GM21786 (cell line): ENCODE data around the gene BCS1L.

Experiments used
- ATAC-seq: cut with Tn5 transposase; IDR thresholded peaks from one replicate; pipeline ENCODE4 v1.9.1; 2021; ENCODE audit not compliant: unreplicated experiment

Gene BCS1L, protein sequence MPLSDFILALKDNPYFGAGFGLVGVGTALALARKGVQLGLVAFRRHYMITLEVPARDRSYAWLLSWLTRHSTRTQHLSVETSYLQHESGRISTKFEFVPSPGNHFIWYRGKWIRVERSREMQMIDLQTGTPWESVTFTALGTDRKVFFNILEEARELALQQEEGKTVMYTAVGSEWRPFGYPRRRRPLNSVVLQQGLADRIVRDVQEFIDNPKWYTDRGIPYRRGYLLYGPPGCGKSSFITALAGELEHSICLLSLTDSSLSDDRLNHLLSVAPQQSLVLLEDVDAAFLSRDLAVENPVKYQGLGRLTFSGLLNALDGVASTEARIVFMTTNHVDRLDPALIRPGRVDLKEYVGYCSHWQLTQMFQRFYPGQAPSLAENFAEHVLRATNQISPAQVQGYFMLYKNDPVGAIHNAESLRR

GRCh38 chr2:218659258-218659987 lies at the start of gene BCS1L, which contains the start of gene ZNF142:
Gene BCS1L, plus strand, starts transcription at chr2:218659683. Its CDS starts 1,305 bp downstream, at chr2:218660988.
Gene ZNF142, minus strand, starts transcription at chr2:218659623. Its CDS starts 3,194 bp downstream, at chr2:218656429.
- peak; percentile 96 for ATAC-seq

DNA sequence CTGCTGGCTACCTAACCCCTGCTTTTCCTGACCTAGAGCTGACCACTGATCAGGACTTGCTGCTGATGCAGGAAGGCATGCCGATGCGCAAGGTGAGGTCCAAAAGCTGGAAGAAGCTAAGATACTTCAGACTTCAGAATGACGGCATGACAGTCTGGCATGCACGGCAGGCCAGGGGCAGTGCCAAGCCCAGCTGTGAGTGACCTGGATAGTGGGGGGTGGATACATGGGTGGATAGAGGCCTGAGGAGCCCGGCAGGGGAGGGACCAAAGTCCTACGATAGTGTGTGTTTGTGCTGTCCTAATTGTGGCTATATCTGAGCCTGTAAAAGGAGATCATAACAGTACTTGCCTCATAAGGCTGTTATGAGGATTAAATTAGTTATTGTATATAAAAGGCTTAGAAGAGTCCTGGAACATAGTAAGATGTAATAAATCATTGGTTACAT lies 43.6 kb upstream of the BCS1L start:
- ATAC-seq: no peak

DNA sequence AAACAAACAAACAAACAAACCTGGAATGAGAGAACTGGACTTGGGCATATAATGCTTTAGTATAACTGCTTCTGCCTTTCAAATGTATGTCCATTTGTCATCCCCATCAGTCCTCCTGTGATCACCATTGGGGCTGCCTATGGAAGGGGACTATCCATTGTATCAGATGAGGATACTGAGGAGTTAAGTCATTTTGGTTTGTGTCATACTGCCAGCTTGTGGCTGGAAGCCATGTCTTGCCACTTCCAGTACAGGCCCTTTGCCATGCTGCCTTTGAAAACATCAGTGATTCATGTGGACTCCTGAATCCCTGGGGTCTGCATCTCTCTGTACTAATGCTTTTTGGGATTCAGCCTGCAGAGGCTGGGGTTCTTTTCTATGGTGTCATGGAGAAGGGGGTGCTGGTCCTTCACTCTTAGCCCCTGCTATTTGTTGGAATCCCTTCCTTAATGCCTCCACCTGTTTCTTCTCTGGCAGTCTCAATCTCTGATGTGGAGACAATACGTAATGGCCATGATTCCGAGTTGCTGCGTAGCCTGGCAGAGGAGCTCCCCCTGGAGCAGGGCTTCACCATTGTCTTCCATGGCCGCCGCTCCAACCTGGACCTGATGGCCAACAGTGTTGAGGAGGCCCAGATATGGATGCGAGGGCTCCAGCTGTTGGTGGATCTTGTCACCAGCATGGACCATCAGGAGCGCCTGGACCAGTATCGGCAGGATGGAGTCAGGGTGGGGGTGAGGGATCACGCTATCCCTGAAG lies 41.2 kb upstream of the BCS1L start:
- ATAC-seq: no peak

GRCh38 chr2:218621007-218621406 lies 38.5 kb upstream of the BCS1L start:
- no peak for ATAC-seq

DNA sequence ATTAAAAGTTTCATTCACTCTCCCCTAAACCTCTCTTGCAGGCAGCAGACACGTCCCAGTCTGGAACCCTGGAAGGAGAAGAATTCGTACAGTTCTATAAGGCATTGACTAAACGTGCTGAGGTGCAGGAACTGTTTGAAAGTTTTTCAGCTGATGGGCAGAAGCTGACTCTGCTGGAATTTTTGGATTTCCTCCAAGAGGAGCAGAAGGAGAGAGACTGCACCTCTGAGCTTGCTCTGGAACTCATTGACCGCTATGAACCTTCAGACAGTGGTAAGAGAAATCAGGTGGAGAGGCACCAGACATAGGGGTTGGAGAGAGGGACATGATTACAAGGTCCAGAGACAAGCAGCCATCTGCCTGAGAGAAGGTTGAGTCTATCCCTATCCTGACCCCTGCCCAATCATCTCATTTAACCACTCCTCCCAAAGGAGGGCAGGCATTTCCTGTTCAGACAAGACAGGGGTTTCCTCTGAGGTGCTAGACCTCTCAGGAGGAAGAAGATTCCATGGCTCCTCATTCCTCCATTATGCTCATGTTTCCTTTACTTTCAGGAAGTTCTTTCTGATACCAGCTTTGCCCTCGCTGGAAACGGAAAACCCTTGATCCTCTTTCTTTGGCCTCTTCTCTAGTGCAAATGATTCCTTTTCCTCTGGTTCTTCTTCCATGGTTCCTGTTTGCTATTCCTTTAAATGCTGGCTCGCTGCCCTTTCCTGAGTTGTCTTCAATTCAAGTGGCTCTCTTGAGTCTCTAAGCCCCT lies 36.7 kb upstream of the BCS1L start:
- ATAC-seq: no peak

DNA sequence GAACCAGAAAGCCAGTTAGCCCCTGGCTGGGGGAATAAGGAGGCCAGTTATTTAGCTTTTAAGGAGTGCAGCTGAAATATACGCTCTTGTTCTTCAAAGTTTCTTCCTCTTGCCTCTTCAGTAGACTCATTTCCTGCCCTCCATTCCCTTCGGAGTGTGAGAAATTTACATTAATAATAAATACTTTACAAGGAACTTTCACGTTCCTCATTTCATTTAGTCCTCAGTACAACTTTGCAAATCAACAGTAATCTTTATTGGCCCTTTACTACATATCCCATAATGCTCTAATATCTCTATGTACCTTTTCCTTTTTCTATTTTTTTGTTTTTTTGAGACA lies 36.1 kb upstream of the BCS1L start:
- ATAC-seq: no peak

GRCh38 chr2:218626369-218626768 lies 33.1 kb upstream of the BCS1L start:
- no peak for ATAC-seq

GRCh38 chr2:218627939-218628338 lies 31.5 kb upstream of the BCS1L start:
- ATAC-seq: no peak

GRCh38 chr2:218631837-218632236 lies 27.6 kb upstream of the BCS1L start:
- no peak for ATAC-seq

DNA sequence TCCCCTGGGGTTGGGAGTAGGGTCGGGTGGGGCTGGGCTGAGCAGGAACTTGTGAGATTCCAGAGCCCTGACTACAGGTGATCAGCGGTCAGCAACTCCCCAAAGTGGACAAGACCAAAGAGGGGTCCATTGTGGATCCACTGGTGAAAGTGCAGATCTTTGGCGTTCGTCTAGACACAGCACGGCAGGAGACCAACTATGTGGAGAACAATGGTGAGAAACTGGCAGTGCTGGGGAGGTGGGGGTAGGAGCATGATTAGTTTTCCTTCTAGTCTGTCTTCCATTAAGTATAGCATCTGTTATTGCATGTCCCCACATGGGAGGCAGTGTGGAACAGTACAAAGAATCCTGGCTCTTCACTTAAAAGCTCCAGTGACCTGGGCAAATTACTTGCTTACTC lies 23.8 kb upstream of the BCS1L start:
- ATAC-seq: no peak

GRCh38 chr2:218638372-218638771 lies 21.1 kb upstream of the BCS1L start:
- ATAC-seq: no peak

GRCh38 chr2:218642121-218642656 lies 17.3 kb upstream of the BCS1L start:
- no peak for ATAC-seq

DNA sequence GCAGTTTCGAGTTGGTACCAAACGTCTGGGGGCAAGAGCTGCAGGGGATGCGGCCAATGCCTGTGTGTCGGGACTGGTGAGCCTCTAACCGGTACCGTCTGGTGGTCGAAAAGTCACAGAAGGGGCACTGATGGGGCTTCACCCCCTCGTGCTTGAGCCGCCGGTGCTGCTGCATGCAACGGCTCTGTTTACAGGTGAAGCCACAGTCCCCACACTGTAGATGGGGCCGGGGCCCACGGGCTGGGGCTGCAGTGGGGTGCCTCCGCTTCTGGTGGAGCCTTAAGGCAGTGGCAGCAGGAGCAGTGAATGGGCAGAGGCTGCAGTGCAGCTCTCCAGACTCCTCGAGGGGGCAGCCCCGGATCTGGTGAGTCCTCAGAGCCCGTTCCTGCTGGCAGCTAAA lies 16.7 kb upstream of the BCS1L start:
- no peak for ATAC-seq

GRCh38 chr2:218643751-218644310 lies 15.7 kb upstream of the BCS1L start:
- no peak for ATAC-seq

DNA sequence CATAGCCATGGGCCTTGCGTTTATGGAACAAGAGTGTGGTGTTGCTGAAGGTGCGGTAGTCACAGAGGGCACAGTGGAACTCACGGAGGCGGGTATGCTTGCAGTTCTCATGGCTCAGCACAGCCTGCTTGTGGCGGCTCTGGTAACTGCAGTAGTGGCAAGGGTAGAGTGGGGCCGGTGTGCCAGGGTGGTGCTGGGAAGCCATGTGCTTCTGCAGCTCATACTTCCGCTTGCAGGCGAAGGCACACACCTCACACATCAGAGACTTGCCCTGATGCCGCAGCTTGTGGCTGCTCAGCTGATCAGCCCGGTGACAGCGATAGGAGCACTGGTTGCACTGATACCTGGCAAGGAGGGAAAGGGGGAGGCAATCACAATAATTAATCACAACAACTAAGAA lies 14.8 kb upstream of the BCS1L start:
- no peak for ATAC-seq

- peak; percentile 85 for ATAC-seq
These were observed 14.4 kb upstream of the BCS1L start for GRCh38 chr2:218645126-218645525.

DNA sequence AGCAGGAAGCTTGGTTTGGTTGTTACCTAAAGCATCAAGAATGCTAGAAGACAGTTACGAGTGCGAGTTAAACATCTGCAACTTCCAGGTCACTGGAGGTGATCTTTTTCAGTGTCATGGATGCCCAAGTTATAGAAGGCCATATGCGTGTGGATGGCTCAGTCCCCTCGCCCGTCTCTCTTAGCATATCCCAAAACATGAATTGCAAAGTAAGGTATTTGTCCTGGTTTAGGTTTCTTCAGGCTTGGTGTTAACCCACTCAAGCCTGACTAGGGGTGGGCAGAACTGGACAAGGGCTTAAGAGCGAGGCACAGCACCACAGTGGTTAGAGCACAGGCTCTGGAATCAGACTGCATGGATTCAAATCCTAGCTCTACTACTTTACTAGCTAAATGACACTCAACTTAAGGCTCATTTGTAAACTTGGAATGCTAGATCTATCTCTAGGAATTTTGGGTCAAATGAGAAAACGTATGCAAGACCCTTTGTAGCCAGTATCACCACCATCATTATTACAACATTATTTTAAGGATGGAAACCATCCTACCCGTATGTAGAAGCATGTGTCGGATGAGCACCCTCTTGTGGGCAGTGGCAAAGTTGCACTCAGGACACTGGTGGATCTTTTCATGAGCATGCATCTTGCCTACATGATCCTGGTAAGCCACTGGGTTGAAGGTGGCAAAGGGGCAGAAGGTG lies 11.2 kb upstream of the BCS1L start:
- no peak for ATAC-seq

DNA sequence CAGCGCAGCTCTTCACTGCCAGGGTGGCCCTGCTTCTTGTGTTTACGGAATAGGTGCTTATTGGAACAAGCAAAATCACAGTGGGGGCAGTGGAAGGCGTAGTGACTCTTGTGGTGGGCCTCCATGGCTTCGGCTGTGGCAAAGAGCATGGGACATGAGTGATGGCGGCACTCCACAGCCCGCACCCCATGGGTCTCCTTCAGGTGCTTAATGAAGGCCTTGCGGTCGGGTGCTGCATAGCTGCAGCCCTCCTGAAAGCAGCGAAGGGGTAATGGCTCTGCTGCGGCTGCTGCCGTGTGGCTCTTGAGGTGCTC lies 10.7 kb upstream of the BCS1L start:
- ATAC-seq: no peak

GRCh38 chr2:218655751-218656150 lies 3.7 kb upstream of the BCS1L start:
- ATAC-seq: no peak
